ENCODE data around the gene TAF11L14. TPM values are rescaled to one million over a fixed set of nuclear protein-coding genes. Genes with fewer than 3 reads are reported as not detected.

TAF11L14 gene
- total RNA-seq, 1 donor from 2014 or later = 9.4 TPM

DNA sequence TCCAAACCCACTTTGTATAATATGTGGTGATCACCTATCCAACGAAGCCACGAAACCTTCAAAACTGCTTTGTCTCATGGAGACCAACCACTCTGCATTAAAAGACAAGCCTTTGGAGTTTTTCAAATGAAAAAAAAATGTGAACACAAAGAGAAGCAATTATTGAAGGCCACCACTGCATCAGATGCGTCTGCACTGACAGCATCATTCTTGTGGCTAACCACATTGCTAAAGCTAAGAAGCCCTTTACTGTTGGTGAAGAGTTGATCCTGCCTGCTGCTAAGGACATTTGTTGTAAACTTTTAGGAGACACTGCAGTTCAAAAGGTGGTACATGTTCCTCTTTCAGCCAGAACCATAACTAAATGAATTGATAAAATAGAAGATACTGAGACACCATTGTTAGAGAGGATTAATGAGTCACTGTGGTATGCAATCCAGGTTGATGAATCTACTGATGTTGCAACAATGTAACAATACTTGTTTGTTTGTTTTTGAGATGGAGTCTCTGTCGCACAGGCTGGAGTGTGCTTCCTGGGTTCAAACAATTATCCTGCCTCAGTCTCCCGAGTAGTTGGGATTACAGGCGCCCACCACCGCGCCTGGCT, 45.4 kb downstream of the TAF11L14 start:
- DNase-seq (ENCODE audit: low spot score) = no peak

DNA sequence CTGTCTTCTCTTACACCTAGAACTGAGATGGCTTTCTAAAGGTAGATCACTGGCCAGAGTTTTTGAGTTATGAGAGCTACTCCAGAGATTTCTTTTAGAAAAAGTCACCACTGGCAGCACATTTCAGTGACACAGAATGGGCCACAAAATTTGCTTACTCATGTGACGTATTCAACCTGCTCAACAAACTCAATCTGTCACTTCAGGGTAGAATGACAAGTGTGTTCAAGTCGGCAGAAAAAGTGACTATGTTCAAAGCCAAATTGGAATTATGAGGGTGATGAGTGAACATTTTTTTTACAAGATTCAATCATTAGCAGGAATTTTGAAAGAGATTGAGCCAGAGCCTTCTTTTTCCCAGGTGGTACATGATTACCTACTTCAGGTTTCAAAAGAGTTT, 46.5 kb downstream of the TAF11L14 start:
- no peak for DNase-seq (ENCODE audit: low spot score)

Other genes with a start within 250 kb of the TAF11L14 start
- gene TAF11L2, start 136.2 kb upstream of the TAF11L14 start, total RNA-seq (ENCODE audit: insufficient read depth, low replicate concordance) = 5.3 TPM
- gene TAF11L3, start 116.1 kb upstream of the TAF11L14 start, total RNA-seq (ENCODE audit: insufficient read depth, low replicate concordance) = not detected
- not detected for gene TAF11L4, start 112.7 kb upstream of the TAF11L14 start, total RNA-seq (ENCODE audit: insufficient read depth, low replicate concordance)
- gene TAF11L5, start 109.2 kb upstream of the TAF11L14 start, total RNA-seq (ENCODE audit: insufficient read depth, low replicate concordance) = 16.4 TPM
- gene TAF11L6, start 105.8 kb upstream of the TAF11L14 start, total RNA-seq (ENCODE audit: insufficient read depth, low replicate concordance) = not detected
- not detected for gene TAF11L7, start 48.7 kb upstream of the TAF11L14 start, total RNA-seq (ENCODE audit: insufficient read depth, low replicate concordance)
- not detected for gene TAF11L8, start 43.5 kb upstream of the TAF11L14 start, total RNA-seq (ENCODE audit: insufficient read depth, low replicate concordance)
- 16.4 TPM for gene TAF11L9, start 40.1 kb upstream of the TAF11L14 start, total RNA-seq (ENCODE audit: insufficient read depth, low replicate concordance)
- gene TAF11L10, start 36.6 kb upstream of the TAF11L14 start, total RNA-seq (ENCODE audit: insufficient read depth, low replicate concordance) = 16.4 TPM
- 0.96 TPM for gene TAF11L11, start 30.3 kb upstream of the TAF11L14 start, total RNA-seq (ENCODE audit: insufficient read depth, low replicate concordance)
- 0.96 TPM for gene TAF11L12, start 24.1 kb upstream of the TAF11L14 start, total RNA-seq (ENCODE audit: insufficient read depth, low replicate concordance)
- 5.3 TPM for gene TAF11L13, start 2.4 kb upstream of the TAF11L14 start, total RNA-seq (ENCODE audit: insufficient read depth, low replicate concordance)